ENCODE results near the gene LDAF1. TPM values are rescaled to one million over a fixed set of nuclear protein-coding genes. Genes with fewer than 3 reads are reported as not detected.

The LDAF1 gene
- total and polyA plus RNA-seq, 10 of the 15 experiments (the other 5 are each of a cell fraction or from before 2014, with no cell fraction given), result 4.6 to 21.4 (median 6.6) TPM

GRCh38 chr16:21179126-21179982, 20.9 kb downstream of the LDAF1 start:
- H3K27me3 ChIP-seq (replicated peaks in 1 of 2; ENCODE audit: control insufficient read depth in 2 of 2, insufficient read depth in 2 of 2, low read length in 1 of 2), result no peaks in the 10 kb centered on the region
- no peak for FAIRE-seq
- no peak overlapping the region for H3K9ac ChIP-seq (ENCODE audit: control insufficient read depth, insufficient read depth, low read length)
- intact Hi-C loops (cut with micrococcal nuclease; ENCODE audit: unreplicated experiment) (no loop called here), in situ Hi-C loops (cut with MboI) (no loop called here)
- H3K27ac ChIP-seq (ENCODE audit: control insufficient read depth, insufficient read depth), result no peak overlapping the region
- no peak for DNase-seq (ENCODE audit: low read depth, low spot score)
- peaks cover 8 to 15% of the 10 kb centered on the region in 2 experiments; a peak in 3 of 4 replicates for H3K36me3 ChIP-seq (ENCODE audit: control insufficient read depth in 2 of 2, insufficient read depth in 2 of 2, low read length in 1 of 2)
- peaks cover 2% of the 10 kb centered on the region; the same call in 1 of the 3 replicates for H3K9me3 ChIP-seq (replicated peaks; ENCODE audit: control insufficient read depth, insufficient read depth, low read length)
- H3K4me1 ChIP-seq (ENCODE audit: control insufficient read depth, insufficient read depth, low read length), result no peaks in the 10 kb centered on the region
- H3K79me2 ChIP-seq (ENCODE audit: control insufficient read depth, insufficient read depth, low read length), result no peaks in the 10 kb centered on the region
- POLR2A ChIA-PET, result interaction anchor here (0.6 kb wide), 1 partner anchor 115 kb away, joined by 4 read pairs; no protein-coding TSS in a partner anchor
- ATAC-seq, result no peak
- TF ChIP-seq ESRRA (IDR thresholded peaks at IDR 0.05; ENCODE audit: low read length) (no peak), RELA (IDR thresholded peaks at IDR 0.05; ENCODE audit: borderline replicate concordance, partially characterized antibody) (no peak), ZNF687 (IDR thresholded peaks at IDR 0.05) (no peak), FOXK2 (IDR thresholded peaks at IDR 0.05) (no peak), ZNF24 (IDR thresholded peaks at IDR 0.05) (no peak), ZNF274 (IDR thresholded peaks at IDR 0.05; ENCODE audit: insufficient read depth, insufficient read length) (no peak)
- CTCF ChIA-PET, result interaction anchor here (1.0 kb wide), 1 partner anchor 17 kb away, joined by 5 read pairs; no protein-coding TSS in a partner anchor
- no peak overlapping the region for H2AFZ ChIP-seq (ENCODE audit: control insufficient read depth, low read depth, low read length)
- no peak overlapping the region for H3K4me3 ChIP-seq
- BruUV-seq (replicated peaks), result no TSS peak
- SMC1A ChIA-PET (ENCODE audit: uncharacterized antibody, unreplicated experiment), result interaction anchor here (3.7 kb wide), 1 partner anchor 19 kb away, joined by 24 read pairs; the partner anchor contains the start of gene LDAF1
- RAD21 ChIA-PET (ENCODE audit: unreplicated experiment), result interaction anchor here (0.5 kb wide), 1 partner anchor 125 kb away, joined by 4 read pairs; no protein-coding TSS in a partner anchor
- 89% methylated on average over 13 of the region's 13 CpGs for WGBS (ENCODE audit: insufficient coverage, insufficient replicate concordance, low lambda C conversion rate, missing lambda C conversion rate)
- H4K20me1 ChIP-seq (ENCODE audit: control insufficient read depth, insufficient read depth), result no peaks in the 10 kb centered on the region
- no peak overlapping the region for H3K4me2 ChIP-seq (ENCODE audit: control insufficient read depth, insufficient read depth)
